K562 (cell line): ENCODE data around the gene TMCC1. TPM values are rescaled to one million over a fixed set of nuclear protein-coding genes. Genes with fewer than 3 reads are reported as not detected.

ENCODE experiments used
- CC2D1A ChIP-seq: fragments of 450-650 bp; IDR thresholded peaks from 2 replicates; pipeline ENCODE4 v1.6.1; 2017; ENCODE audit warnings: mild to moderate bottlenecking
- CREB1 ChIP-seq, 2 experiments: sonication (generic) in 1 of 2; formaldehyde crosslinking in 1 of 2; IDR thresholded peaks; 2 replicates each; pipeline versions ENCODE4 v1.6.1 to v1.8.0; 2012 to 2022; ENCODE audit warnings: inconsistent platforms in 1 of 2, mild to moderate bottlenecking in 1 of 2, missing genetic modification reagents in 1 of 2, moderate library complexity in 1 of 2
- CSDE1 ChIP-seq, 2 experiments: fragments of 450-650 bp; IDR thresholded peaks; 2 replicates each; pipeline ENCODE4 v1.6.1; 2016; ENCODE audit warnings: mild to moderate bottlenecking in 1 of 2
- ETV5 ChIP-seq: sonication (generic); formaldehyde crosslinking; IDR thresholded peaks from 2 replicates; pipeline ENCODE4 v1.4.0; 2020; ENCODE audit warnings: low read depth, mild to moderate bottlenecking, missing genetic modification reagents
- FOXA3 ChIP-seq, 2 experiments: fragments of 450-650 bp in 1 of 2; sonication (generic) in 1 of 2; formaldehyde crosslinking; IDR thresholded peaks in 1 of 2; conservative IDR thresholded peaks in 1 of 2; 2 replicates each; pipeline versions ENCODE4 v1.4.0 to v1.8.0; 2020 to 2022; ENCODE audit warnings: mild to moderate bottlenecking in 2 of 2, missing genetic modification reagents in 1 of 2
- FOXK2 ChIP-seq, 2 experiments: fragments of 450-650 bp; IDR thresholded peaks in 1 of 2; conservative IDR thresholded peaks in 1 of 2; 2 replicates each; pipeline ENCODE4 v1.6.1; 2016; ENCODE audit warnings: low read depth in 2 of 2, mild to moderate bottlenecking in 1 of 2
- GTF2B ChIP-seq: IDR thresholded peaks from 2 replicates; pipeline ENCODE4 v1.6.1; 2011; ENCODE audit not compliant: insufficient read length; ENCODE audit errors: extremely low read depth
- HDGF ChIP-seq: fragments of 450-650 bp; IDR thresholded peaks from 2 replicates; pipeline ENCODE4 v1.6.1; 2016
- HLTF ChIP-seq: fragments of 450-650 bp; IDR thresholded peaks from 2 replicates; pipeline ENCODE4 v1.6.1; 2016
- HNRNPL ChIP-seq: fragments of 200-400 bp; formaldehyde crosslinking; IDR thresholded peaks from 2 replicates; pipeline ENCODE4 v1.6.1; 2017; ENCODE audit warnings: low read depth, mild to moderate bottlenecking, low read length
- KDM1A ChIP-seq, 2 experiments: fragments of 450-650 bp; IDR thresholded peaks; 2 replicates each; pipeline ENCODE4 v1.6.1; 2016; ENCODE audit warnings: mild to moderate bottlenecking in 2 of 2
- MTA1 ChIP-seq: fragments of 450-650 bp; IDR thresholded peaks from 2 replicates; pipeline ENCODE4 v1.6.1; 2017; ENCODE audit warnings: borderline replicate concordance
- NBN ChIP-seq: fragments of 450-650 bp; IDR thresholded peaks from 2 replicates; pipeline ENCODE4 v1.6.1; 2016; ENCODE audit warnings: low read depth, mild to moderate bottlenecking
- PKNOX1 ChIP-seq: fragments of 450-650 bp; IDR thresholded peaks from 2 replicates; pipeline ENCODE4 v1.6.1; 2016
- RCOR1 ChIP-seq, 2 experiments: IDR thresholded peaks; 2 replicates each; pipeline ENCODE4 v1.6.1; 2012; ENCODE audit warnings: low read depth in 2 of 2, low read length in 2 of 2, borderline replicate concordance in 1 of 2, improper control_type of control experiment in 1 of 2
- SMAD4 ChIP-seq: fragments of 250-450 bp; sonication (Bioruptor Pico); conservative IDR thresholded peaks from 2 replicates; pipeline ENCODE4 v1.8.0; 2021; ENCODE audit warnings: inconsistent platforms, mild to moderate bottlenecking, moderate library complexity
- SMARCA4 ChIP-seq: fragments of 450-650 bp; IDR thresholded peaks from 2 replicates; pipeline ENCODE4 v1.6.1; 2016
- SMARCA5 ChIP-seq: fragments of 450-650 bp; IDR thresholded peaks from 2 replicates; pipeline ENCODE4 v1.6.1; 2016
- TCF3 ChIP-seq: sonication (generic); formaldehyde crosslinking; IDR thresholded peaks from 2 replicates; pipeline ENCODE4 v1.4.0; 2020; ENCODE audit warnings: mild to moderate bottlenecking, missing genetic modification reagents
- TRIM24 ChIP-seq, 2 experiments: fragments of 450-650 bp; IDR thresholded peaks; 2 replicates each; pipeline ENCODE4 v1.6.1; 2016
- TSC22D4 ChIP-seq: fragments of 450-650 bp; IDR thresholded peaks from 2 replicates; pipeline ENCODE4 v1.6.1; 2016; ENCODE audit warnings: missing genetic modification characterization, missing biosample characterization, control low read depth
- ZC3H8 ChIP-seq: fragments of 450-650 bp; IDR thresholded peaks from 2 replicates; pipeline ENCODE4 v1.6.1; 2017
- ZNF512 ChIP-seq: IDR thresholded peaks from 2 replicates; pipeline ENCODE4 v1.6.1; 2016; ENCODE audit warnings: missing genetic modification characterization, missing compliant biosample characterization
- polyA plus RNA-seq, 8 experiments: library from polyadenylated mRNA; depleted of rRNA in 4 of 8; stranded (reverse) in 5 of 8; unstranded in 3 of 8; fragments of >200 nt; fragmentation: Nextera tagmentation in 2 of 8; fragmentation: Illumina TruSeq in 1 of 8; extraction: Ambion mirVana in 2 of 8; extraction: Trizol in 1 of 8; gene quantifications; 2 replicates each; pipeline versions ENCODE4 v1.2.1 to v1.2.3, GENCODE V29; 2011 to 2014; ENCODE audit warnings: inconsistent platforms in 1 of 8, missing spikeins in 1 of 8
- total RNA-seq, 7 experiments: library from RNA; depleted of rRNA in 6 of 7; stranded (reverse); fragments of >200 nt in 6 of 7; fragmentation: Illumina TruSeq in 2 of 7; extraction: Trizol in 2 of 7; gene quantifications; 2 replicates each; pipeline versions ENCODE4 v1.2.1 to v1.2.3, GENCODE V29; 2011 to 2021; ENCODE audit warnings: low replicate concordance in 1 of 7
- TF ChIP-seq, protein P1 (sequence below), 3 experiments: IDR thresholded peaks in 2 of 3; conservative IDR thresholded peaks in 1 of 3; 2 replicates each; pipeline ENCODE4 v1.5.1; 2011 to 2012; ENCODE audit warnings: low read length in 3 of 3, mild to moderate bottlenecking in 3 of 3, control low read depth in 2 of 3, improper control_type of control experiment in 1 of 3, inconsistent platforms in 1 of 3, low read depth in 1 of 3, mixed read lengths in 1 of 3, moderate library complexity in 1 of 3; ENCODE audit not compliant: insufficient read depth in 2 of 3

TMCC1 gene
- total and polyA plus RNA-seq, 9 of the 15 experiments (the other 6 are each of a cell fraction or from before 2014, with no cell fraction given) = 0.89 to 8.7 (median 4.0) TPM

DNA sequence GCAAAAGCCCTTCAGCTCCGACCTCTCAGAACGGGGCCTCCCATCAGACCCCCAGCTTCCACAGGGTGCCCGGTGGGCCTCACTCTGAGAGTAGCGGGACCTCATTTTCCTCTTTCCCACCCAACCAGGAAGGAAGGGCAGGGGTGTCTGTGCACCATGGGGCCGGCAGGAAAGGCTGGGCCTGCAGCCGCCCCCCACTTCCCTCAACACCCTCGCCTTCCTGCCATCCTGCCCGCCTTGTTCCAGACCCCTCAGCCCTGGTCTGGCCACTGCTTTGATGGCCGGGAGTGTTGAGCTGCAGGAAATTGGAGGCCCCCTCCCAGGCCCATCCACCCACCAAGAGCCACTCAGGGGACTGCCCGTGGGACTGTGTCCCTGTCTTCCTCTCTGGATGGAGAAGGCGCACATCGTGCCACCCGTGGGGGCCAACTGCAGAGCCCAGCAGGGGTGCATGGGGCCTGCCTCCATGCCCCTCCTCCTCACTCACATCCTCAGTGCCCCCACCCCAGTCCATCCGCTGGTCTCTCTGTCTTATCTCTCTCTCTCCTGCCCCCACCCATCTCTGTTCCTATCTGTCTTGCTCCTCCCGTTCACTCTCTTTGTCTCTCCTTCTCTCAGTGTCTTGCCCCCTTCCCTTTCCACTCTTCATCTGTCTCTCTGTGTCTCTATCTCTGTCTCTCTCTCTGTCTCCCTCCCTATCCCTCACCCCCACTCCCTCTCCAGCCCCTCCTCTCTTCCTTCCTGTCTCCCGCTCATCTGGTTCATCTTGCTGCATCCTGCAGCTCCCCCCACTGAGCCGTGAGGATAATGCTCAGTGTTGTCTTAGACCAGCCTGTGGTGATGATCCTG, 285.2 kb downstream of the TMCC1 start (continued):
- TF ChIP-seq FOXK2 (conservative IDR thresholded peaks at IDR 0.05 in 1 of 2, IDR thresholded peaks at IDR 0.05 in 1 of 2; ENCODE audit: low read depth in 2 of 2) (peak in 1 of 2 experiments; percentile 22; a peak in 1 of 4 replicates), CC2D1A (peak; percentile 36; the same call in 1 of the 2 replicates), CREB1 (IDR thresholded peaks at IDR 0.05) (no peak), CREB1 (CRISPR knock-in tag; IDR thresholded peaks at IDR 0.05) (no peak), ZNF512 (tag) (peak; percentile 16; the same call in 1 of the 2 replicates), ETV5 (CRISPR knock-in tag) (peak; percentile 42; the same call in 1 of the 2 replicates), CSDE1 (IDR thresholded peaks at IDR 0.05) (no peak), NBN (0 out of 2 replicates have a peak, but pooled peaks have one; percentile 53), SMARCA4 (peak; percentile 68), SMAD4 (CRISPR knock-in tag) (peak; percentile 68), HLTF (0 out of 2 replicates have a peak, but pooled peaks have one; percentile 64), TSC22D4 (tag) (no peak), TRIM24 (IDR thresholded peaks at IDR 0.05) (0 out of 4 replicates have a peak, but pooled peaks of 1 of the 2 experiments have one; percentile 18), ZC3H8 (0 out of 2 replicates have a peak, but pooled peaks have one; percentile 42), HDGF (peak; percentile 80), RCOR1 (IDR thresholded peaks at IDR 0.05; ENCODE audit: borderline replicate concordance in 1 of 2, low read depth in 2 of 2, low read length in 2 of 2) (peak in 1 of 2 experiments; percentile 38; a peak in 1 of 4 replicates), TCF3 (0 out of 2 replicates have a peak, but pooled peaks have one; percentile 7), PKNOX1 (peak; percentile 18; the same call in 1 of the 2 replicates), HNRNPL (no peak), FOXA3 (CRISPR knock-in tag; conservative IDR thresholded peaks at IDR 0.05 in 1 of 2, IDR thresholded peaks at IDR 0.05 in 1 of 2) (no peak), GTF2B (no peak), MTA1 (peak; percentile 79; the same call in 1 of the 2 replicates), SMARCA5 (no peak), KDM1A (IDR thresholded peaks at IDR 0.05) (peak; percentile 48 to 49; a peak in 3 of 4 replicates)
- TF ChIP-seq, protein P1, sequence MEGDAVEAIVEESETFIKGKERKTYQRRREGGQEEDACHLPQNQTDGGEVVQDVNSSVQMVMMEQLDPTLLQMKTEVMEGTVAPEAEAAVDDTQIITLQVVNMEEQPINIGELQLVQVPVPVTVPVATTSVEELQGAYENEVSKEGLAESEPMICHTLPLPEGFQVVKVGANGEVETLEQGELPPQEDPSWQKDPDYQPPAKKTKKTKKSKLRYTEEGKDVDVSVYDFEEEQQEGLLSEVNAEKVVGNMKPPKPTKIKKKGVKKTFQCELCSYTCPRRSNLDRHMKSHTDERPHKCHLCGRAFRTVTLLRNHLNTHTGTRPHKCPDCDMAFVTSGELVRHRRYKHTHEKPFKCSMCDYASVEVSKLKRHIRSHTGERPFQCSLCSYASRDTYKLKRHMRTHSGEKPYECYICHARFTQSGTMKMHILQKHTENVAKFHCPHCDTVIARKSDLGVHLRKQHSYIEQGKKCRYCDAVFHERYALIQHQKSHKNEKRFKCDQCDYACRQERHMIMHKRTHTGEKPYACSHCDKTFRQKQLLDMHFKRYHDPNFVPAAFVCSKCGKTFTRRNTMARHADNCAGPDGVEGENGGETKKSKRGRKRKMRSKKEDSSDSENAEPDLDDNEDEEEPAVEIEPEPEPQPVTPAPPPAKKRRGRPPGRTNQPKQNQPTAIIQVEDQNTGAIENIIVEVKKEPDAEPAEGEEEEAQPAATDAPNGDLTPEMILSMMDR (IDR thresholded peaks at IDR 0.05 in 2 of 3, conservative IDR thresholded peaks at IDR 0.05 in 1 of 3; ENCODE audit: insufficient read depth in 2 of 3, low read depth in 1 of 3, low read length in 3 of 3) = peak in 2 of 3 experiments; percentile 43 to 55; a peak in 5 of 6 replicates
